Activated gamma-delta T cell treated with Interleukin-2 at 50 U/mL for 16 hours (primary cell): ENCODE results near the gene THOC2.
"Not testable (repeated sequence)": the region's sequence is repeated elsewhere in the genome, so short reads cannot be mapped to it uniquely, and the experiment has no call there.

Source experiments
- DNase-seq: peaks from one replicate; pipeline ENCODE4 v3.0.0-alpha.2; 2020

Gene THOC2

DNA sequence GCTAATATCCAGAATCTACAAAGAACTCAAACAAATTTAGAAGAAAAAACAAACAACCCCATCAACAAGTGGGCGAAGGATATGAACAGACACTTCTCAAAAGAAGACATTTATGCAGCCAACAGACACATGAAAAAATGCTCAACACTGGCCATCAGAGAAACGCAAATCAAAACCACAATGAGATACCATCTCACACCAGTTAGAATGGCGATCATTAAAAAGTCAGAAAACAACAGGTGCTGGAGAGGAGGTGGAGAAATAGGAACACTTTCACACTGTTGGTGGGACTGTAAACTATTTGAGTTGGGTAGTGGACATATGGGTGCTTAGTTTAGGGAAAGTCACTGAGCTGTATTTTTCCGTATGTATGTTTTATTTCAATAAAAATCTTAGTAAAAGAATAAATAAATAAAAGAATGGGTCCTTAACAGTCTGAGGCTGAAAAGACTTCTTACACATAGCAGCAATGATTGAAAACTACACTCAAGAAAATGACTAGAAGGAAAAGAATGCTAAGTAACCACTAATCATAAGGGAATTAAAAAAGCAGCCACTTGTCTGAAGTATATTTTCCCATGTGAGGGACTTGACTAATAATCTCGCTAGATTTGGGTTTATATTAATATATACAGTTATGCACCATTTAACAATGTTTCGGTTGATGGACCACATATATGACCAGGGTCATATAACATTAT lies 68.2 kb downstream of the THOC2 start:
- DNase-seq = not testable (repeated sequence)

- not testable (repeated sequence) for DNase-seq
These were observed 69.1 kb downstream of the THOC2 start for GRCh38 chrX:123663720-123664119.

DNA sequence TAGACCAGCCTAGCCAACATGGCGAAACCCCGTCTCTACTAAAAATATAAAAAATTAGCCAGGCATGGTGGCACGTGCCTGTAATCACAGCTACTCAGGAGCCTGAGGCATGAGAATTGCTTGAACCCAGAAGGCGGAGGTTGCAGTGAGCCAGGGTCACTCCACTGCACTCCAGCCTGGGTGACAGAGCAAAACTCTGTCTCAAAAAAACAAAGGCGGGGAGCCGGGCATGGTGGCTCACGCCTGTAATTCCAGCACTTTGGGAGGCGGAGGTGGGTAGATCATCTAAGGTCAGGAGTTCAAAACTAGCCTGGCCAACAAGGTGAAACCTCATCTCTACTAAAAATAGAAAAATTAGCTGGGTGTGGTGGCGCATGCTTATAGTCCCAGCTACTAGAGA lies 76.3 kb downstream of the THOC2 start:
- not testable (repeated sequence) for DNase-seq

GRCh38 chrX:123648811-123649181 lies 84.1 kb downstream of the THOC2 start:
- DNase-seq = not testable (repeated sequence)

DNA sequence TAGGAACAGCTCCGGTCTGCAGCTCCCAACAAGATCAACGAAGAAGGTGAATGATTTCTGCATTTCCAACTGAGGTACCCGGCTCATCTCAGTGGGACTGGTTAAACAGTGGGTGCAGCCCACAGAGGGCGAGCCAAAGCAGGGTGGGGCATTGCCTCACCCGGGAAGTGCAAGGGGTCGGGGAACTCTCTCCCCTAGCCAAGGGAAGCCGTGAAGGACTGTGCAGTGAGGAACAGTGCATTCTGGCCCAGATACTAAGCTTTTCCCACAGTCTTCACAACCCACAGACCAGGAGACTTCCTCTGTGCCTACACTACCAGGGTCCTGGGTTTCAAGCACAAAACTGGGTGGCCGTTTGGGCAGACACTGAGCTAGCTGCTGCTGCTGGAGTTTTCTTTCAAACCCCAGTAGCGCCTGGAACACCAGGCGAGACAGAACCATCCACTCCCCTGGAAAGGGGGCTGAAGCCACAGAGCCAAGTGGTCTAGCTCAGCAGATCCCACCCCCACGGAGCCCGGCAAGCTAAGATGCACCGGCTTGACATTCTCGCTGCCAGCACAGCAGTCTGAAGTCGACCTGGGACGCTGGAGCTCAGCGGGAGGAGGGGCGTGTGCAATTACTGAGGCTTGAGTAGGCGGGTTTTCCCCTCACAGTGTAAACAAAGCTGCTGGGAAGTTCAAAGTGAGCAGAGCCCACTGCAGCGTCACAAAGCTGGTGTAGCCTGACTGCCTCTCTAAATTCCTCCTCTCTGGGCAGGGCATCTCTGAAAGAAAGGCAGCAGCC lies 84.6 kb downstream of the THOC2 start:
- no peak for DNase-seq

- DNase-seq = no peak
These were observed 85.6 kb downstream of the THOC2 start for GRCh38 chrX:123647244-123647643.

DNA sequence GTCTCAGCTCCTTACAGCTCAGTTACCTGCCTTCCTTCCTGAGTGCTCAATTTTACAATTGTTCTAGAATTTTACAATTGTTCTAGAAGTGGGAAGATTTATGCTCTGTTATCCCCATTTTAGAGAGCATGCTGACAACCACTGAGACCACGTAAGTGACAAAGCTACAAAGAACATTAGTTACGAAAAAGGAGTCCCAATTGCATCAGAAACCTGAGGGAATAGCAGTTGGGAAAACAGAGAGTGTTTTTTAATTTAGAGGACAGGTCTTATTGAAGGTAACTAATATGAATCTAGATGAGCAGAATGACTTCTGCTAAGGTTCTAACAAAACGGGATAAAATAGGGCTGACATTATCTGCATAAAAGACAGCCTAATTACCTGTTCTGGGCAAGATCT lies 103.3 kb downstream of the THOC2 start:
- DNase-seq = no peak

GRCh38 chrX:123626962-123627361 lies 105.9 kb downstream of the THOC2 start:
- DNase-seq = no peak

DNA sequence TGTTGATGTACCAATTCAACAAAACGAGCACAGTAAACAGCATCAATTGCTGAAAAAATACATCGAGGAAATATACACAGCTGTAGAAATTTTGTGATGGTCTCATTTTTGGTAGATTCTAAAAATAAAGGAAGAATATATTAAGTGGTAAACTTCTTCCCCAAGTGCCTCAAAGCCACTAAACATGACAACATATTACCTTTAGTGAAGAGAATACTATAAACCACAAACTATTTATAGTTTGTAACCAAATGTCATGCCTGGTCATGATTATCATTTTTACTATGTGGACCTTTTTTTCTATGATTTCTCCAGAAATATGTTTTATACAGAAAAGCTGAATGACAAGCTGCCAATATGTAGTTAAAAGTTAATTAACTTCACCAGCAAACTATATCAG lies 106.9 kb downstream of the THOC2 start:
- no peak for DNase-seq

DNA sequence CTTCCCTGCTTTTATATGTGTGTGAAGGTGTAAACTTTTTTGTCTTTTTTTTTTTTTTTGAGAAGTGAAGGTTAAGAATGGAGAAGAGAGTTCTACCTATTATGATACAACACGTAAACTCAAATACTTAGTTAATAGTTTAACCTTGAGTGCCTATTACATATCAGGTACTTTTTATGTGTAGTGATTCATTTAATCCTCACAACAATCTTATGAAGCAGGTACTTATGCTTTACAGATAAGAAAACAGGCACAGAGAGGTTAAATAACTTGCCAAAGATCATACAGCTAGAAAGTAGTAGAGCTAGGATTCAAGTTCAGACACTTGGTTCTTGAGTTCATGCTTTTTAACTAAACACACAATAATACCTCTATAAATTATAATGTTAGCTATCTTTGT lies 107.4 kb downstream of the THOC2 start:
- DNase-seq = no peak

- DNase-seq = no peak
These were observed 115.8 kb downstream of the THOC2 start for GRCh38 chrX:123617007-123617406.

DNA sequence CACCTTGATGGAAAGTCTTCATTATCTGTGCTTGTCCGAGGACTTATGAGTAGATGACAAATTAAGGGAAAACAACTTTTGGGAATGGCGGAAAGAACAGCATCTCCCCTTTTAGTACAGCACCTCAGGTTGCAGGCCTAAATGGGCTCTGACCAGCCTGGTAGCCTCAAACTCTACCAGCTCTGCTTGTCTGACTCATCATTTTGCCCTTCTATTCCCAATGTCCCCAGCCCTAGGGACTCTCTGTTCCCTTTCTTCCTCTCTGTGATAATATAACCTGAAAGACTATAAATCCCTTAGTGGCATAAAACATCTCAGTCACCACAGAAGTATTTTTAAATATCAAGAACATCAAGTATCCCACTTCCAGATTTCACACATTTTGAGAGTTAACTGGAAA lies 121.9 kb downstream of the THOC2 start:
- no peak for DNase-seq

- no peak for DNase-seq
These were observed 125.0 kb downstream of the THOC2 start for GRCh38 chrX:123607806-123608205.

- no peak for DNase-seq
These were observed 125.6 kb downstream of the THOC2 start for GRCh38 chrX:123607270-123607669.

- DNase-seq = no peak
These were observed 129.4 kb downstream of the THOC2 start for GRCh38 chrX:123603491-123603890.

DNA sequence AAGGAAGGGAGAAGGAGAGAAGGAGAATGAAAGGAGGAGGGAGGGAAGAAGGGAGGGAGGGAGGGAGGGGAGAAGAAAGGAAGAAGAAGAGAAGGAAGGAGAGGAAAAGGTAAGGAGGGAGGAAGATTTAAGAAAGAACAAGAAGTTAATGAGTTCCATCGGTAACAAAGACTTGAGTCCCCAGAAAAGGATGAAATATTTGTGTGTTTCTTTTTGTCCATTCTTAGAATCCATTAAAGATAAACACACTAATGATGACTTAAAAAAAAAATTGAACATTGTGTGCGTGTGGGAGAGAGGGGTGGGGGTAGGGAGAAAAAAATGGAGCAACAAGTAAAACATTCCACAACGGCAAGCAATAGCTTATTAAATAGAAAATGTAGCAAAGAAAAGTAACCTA lies 131.4 kb downstream of the THOC2 start:
- DNase-seq = no peak

DNA sequence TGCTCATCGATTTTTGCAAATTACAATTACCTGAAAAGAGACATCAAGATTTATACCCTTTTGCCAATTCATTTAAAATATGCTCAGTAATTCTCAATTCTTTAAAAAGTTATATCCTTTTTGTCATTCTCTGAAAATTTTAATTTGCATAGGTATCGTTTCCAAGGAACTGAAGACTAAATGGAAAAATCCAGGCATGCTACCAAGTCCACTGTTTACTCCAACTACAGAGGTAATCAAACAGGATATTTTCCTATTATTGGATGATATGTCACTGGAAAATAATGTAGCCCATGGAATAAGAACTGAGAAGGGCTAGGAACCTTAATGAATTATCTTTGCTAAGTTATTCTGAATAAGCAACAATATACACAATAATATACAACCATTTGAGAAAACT lies 132.7 kb downstream of the THOC2 start:
- DNase-seq = no peak

GRCh38 chrX:123590842-123591486 lies 141.9 kb downstream of the THOC2 start:
- DNase-seq = no peak

DNA sequence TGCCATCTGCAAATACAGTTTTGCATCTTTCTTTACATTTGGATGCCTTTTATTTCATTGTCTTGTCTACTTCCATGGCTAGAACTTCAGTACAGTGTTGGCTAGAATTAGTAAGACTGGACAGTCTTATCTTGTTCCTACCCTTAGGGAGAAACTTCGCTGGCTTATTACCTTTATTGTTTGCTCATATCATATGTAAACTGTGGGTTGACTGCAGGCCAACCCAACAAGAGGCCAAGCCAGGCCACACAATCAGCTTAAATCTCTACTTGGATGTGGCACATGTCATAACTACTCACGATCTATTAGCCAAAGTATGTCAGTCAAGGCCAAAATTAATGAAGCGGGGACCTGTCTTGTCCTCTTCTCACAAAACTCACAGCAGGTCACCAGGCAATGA lies 144.1 kb downstream of the THOC2 start:
- DNase-seq = no peak

DNA sequence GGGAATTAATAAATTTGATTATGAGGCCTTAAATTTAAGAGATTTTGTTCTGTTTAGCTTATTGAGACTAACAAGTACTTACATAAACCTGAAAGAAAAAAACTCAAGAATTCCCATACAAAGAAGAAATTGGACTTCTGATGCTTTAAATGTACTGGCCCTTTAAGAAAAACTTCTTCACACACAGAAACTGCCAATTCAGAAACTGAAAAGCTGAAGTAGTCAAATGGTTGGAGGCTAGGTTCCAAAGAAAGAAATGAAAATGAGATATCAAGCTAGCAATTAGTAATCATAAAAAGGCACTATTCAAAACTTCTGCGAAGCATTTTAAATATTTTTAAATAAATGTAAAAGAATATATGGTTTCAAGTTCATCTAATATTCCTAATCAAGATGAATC lies 151.3 kb downstream of the THOC2 start:
- DNase-seq = no peak

DNA sequence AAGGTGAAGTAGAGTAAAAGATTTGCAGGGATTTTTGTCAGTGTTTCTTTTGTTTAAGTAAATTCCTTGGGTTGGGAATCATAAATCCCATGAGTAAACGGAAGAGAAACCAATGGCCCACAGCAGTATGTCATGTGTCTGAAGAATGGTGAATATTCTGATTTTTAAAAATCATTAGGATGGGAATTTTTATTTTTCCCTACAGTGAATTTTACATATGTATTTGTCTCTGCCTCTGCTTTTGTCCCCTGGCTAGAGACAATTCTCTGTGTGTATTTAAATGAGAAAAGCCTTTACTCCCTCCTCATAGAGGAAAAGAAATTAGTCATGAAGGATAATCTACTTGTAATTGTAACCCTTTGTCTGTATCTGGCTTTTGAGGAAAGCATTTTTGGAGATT lies 152.1 kb downstream of the THOC2 start:
- DNase-seq = no peak

GRCh38 chrX:123574027-123574426 lies 158.8 kb downstream of the THOC2 start:
- DNase-seq = not testable (repeated sequence)

DNA sequence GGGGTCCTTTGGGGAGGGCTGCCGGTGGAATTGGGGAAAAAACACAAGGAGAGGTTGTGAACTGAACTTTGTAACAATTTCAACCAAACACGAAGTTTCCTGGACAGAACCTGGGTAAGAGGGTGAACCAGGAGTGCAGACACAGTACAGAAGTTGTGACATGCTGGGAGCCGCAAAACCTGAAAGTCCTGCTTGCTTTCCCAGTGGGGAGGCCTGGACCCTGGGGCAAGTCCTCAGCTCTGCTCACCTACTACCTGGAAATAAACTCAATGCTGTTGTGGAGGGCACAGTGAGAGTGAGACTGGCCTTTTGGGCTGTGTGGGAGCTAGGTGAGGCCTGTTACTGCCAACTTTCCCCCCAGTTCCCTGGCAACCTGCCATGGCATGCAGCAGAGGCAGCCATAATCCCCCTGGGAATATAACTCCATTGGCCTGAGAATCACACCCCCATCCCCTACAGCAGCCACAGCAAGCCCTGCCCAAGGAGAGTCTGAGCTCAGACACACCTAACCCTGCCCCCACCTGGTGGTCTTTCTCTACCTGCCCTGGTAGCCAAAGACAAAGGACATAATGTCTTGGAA lies 162.8 kb downstream of the THOC2 start:
- DNase-seq = no peak

DNA sequence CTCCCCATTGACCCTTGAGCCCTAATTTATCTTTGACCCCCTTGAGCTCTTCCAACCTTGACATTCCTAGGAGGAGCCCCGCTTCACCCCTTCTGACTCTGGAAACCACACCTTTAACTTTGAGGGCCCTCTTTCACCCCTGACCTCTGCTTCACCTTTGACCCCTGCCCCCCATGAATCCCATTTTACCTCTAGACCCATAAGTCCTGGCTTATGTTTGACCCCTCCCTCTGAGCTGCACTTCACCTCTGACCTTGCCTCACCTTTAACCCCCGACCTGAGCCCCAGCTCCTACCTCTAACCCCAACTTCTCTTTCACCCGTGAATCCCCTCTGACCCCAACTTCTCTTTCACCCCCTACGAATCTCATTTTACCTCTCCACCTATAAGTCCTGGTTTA lies 169.7 kb downstream of the THOC2 start:
- DNase-seq = no peak
